ENCODE results near the gene ADAP1. TPM values are rescaled to one million over a fixed set of nuclear protein-coding genes. Genes with fewer than 3 reads are reported as not detected.

ADAP1 gene
- polyA plus RNA-seq, 3 donors, result 49.1 to 117 (median 72.2) TPM

- Histone ChIP-seq H4K20me1 (ENCODE audit: insufficient read depth, low read length) (no peaks in the 10 kb centered on the region), H2AFZ (ENCODE audit: insufficient read depth, low read depth, low read length, poor library complexity, severe bottlenecking) (no peak overlapping the region), H3K4me3 (replicated peaks in 1 of 3; ENCODE audit: low read depth in 2 of 3, low read length in 3 of 3) (no peak overlapping the region), H3K27me3 (ENCODE audit: control insufficient read depth in 2 of 2, insufficient read depth in 2 of 2, low read length in 2 of 2) (no peaks in the 10 kb centered on the region), H3K36me3 (replicated peaks in 1 of 2; ENCODE audit: control insufficient read depth in 1 of 2, insufficient read depth in 2 of 2, low read length in 2 of 2) (peaks cover 64 to 83% of the 10 kb centered on the region in 2 donors), H3K27ac (ENCODE audit: low read depth in 1 of 2, low read length in 2 of 2) (no peak overlapping the region), H3K9me3 (replicated peaks in 1 of 2; ENCODE audit: control insufficient read depth in 1 of 2, insufficient read depth in 1 of 2, low read length in 2 of 2) (peaks cover 3 to 20% of the 10 kb centered on the region in 2 donors), H3K79me2 (ENCODE audit: insufficient read depth, low read length) (no peaks in the 10 kb centered on the region), H3K9ac (ENCODE audit: insufficient read depth, low read length, poor library complexity, severe bottlenecking) (no peak overlapping the region), H3K4me1 (ENCODE audit: control insufficient read depth in 1 of 2, insufficient read depth in 2 of 2, low read length in 2 of 2) (no peaks in the 10 kb centered on the region), H3K4me2 (replicated peaks; ENCODE audit: extremely low read depth, low read length, poor library complexity, severe bottlenecking) (no peak overlapping the region)
- Mint-ChIP-seq H3K27me3 (ENCODE audit: low read depth in 3 of 3) (no peaks in the 10 kb centered on the region), H3K36me3 (peaks cover 77 to 86% of the 10 kb centered on the region in 2 donors), H3K4me1 (no peaks in the 10 kb centered on the region), H3K4me3 (no peak overlapping the region), H3K9me3 (peaks cover 2 to 17% (median 13%) of the 10 kb centered on the region in 7 donors), H3K27ac (no peak overlapping the region)
- intact Hi-C loops (cut with micrococcal nuclease), result no loop called here
- WGBS (ENCODE audit: insufficient coverage), result 92% methylated on average over 13 of the region's 14 CpGs
- DNase-seq, result no peak
- TF ChIP-seq, protein P1, sequence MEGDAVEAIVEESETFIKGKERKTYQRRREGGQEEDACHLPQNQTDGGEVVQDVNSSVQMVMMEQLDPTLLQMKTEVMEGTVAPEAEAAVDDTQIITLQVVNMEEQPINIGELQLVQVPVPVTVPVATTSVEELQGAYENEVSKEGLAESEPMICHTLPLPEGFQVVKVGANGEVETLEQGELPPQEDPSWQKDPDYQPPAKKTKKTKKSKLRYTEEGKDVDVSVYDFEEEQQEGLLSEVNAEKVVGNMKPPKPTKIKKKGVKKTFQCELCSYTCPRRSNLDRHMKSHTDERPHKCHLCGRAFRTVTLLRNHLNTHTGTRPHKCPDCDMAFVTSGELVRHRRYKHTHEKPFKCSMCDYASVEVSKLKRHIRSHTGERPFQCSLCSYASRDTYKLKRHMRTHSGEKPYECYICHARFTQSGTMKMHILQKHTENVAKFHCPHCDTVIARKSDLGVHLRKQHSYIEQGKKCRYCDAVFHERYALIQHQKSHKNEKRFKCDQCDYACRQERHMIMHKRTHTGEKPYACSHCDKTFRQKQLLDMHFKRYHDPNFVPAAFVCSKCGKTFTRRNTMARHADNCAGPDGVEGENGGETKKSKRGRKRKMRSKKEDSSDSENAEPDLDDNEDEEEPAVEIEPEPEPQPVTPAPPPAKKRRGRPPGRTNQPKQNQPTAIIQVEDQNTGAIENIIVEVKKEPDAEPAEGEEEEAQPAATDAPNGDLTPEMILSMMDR (IDR thresholded peaks at IDR 0.05), result no peak
Measured at GRCh38 chr7:851204-851603, 103.3 kb downstream of the ADAP1 start.

DNA sequence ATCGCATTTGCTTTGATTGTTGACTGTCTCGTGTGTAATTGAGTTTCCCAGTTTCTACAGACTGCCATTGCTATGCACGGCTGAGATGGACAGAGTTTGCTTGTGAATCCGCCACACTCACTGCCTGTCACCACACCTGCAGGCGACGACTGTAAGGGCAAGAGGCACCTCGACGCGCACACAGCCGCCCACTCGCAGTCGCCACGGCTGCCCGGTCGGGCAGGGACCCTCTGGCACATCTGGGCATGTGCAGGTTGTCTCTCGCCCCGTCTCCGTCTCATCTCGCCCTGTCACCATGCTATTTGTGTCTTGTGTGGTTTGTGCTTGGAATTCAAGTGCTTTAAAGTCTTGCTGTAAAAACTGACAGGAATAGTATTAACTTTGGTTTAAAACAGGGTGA, 104.7 kb downstream of the ADAP1 start:
- H3K9me3 Mint-ChIP-seq, result peaks cover 2 to 23% (median 14%) of the 10 kb centered on the region in 7 donors
- H2AFZ ChIP-seq (ENCODE audit: insufficient read depth, low read depth, low read length, poor library complexity, severe bottlenecking), result no peak overlapping the region
- intact Hi-C loops (cut with micrococcal nuclease), result no loop called here
- H3K27ac ChIP-seq (ENCODE audit: low read depth in 1 of 2, low read length in 2 of 2), result no peak overlapping the region
- H3K4me3 Mint-ChIP-seq, result no peak overlapping the region
- H3K9ac ChIP-seq (ENCODE audit: insufficient read depth, low read length, poor library complexity, severe bottlenecking), result no peak overlapping the region
- H3K27me3 Mint-ChIP-seq (ENCODE audit: low read depth in 3 of 3), result no peaks in the 10 kb centered on the region
- no peak for DNase-seq
- no peak overlapping the region for H3K27ac Mint-ChIP-seq
- peaks cover 78 to 86% of the 10 kb centered on the region in 2 donors for H3K36me3 Mint-ChIP-seq
- H3K79me2 ChIP-seq (ENCODE audit: insufficient read depth, low read length), result no peaks in the 10 kb centered on the region
- peaks cover 60 to 83% of the 10 kb centered on the region in 2 donors for H3K36me3 ChIP-seq (replicated peaks in 1 of 2; ENCODE audit: control insufficient read depth in 1 of 2, insufficient read depth in 2 of 2, low read length in 2 of 2)
- over 99% methylated on average over 16 of the region's 19 CpGs for WGBS (ENCODE audit: insufficient coverage)
- H3K4me2 ChIP-seq (replicated peaks; ENCODE audit: extremely low read depth, low read length, poor library complexity, severe bottlenecking), result no peak overlapping the region
- TF ChIP-seq, protein P1 (IDR thresholded peaks at IDR 0.05), result no peak
- H3K4me1 Mint-ChIP-seq, result no peaks in the 10 kb centered on the region
- H4K20me1 ChIP-seq (ENCODE audit: insufficient read depth, low read length), result no peaks in the 10 kb centered on the region
- no peaks in the 10 kb centered on the region for H3K4me1 ChIP-seq (ENCODE audit: control insufficient read depth in 1 of 2, insufficient read depth in 2 of 2, low read length in 2 of 2)
- H3K4me3 ChIP-seq (replicated peaks in 1 of 3; ENCODE audit: low read depth in 2 of 3, low read length in 3 of 3), result no peak overlapping the region
- H3K27me3 ChIP-seq (ENCODE audit: control insufficient read depth in 2 of 2, insufficient read depth in 2 of 2, low read length in 2 of 2), result no peaks in the 10 kb centered on the region
- H3K9me3 ChIP-seq (replicated peaks in 1 of 2; ENCODE audit: control insufficient read depth in 1 of 2, insufficient read depth in 1 of 2, low read length in 2 of 2), result peaks cover 3 to 20% of the 10 kb centered on the region in 2 donors
